ENCODE data around the gene SH2B3. TPM values are rescaled to one million over a fixed set of nuclear protein-coding genes. Genes with fewer than 3 reads are reported as not detected.

SH2B3 gene
- total and polyA plus RNA-seq, 2 experiments from 2014 or later = 8.1 to 59.3 TPM

- TF ChIP-seq REST (IDR thresholded peaks at IDR 0.05; ENCODE audit: unreplicated experiment) = no peak
- TF ChIP-seq EZH2phosphoT487 (IDR thresholded peaks at IDR 0.05; ENCODE audit: unreplicated experiment) = no peak
- TF ChIP-seq CTCF (conservative IDR thresholded peaks at IDR 0.05; ENCODE audit: low read depth in 2 of 2) = no peak
- no peak for TF ChIP-seq JUNB (IDR thresholded peaks at IDR 0.05; ENCODE audit: unreplicated experiment)
- TF ChIP-seq STAT1 (IDR thresholded peaks at IDR 0.05; ENCODE audit: unreplicated experiment) = no peak
- no peak for TF ChIP-seq CREB1 (CRISPR knock-in tag; IDR thresholded peaks at IDR 0.05; ENCODE audit: low read depth)
- TF ChIP-seq NANOG (IDR thresholded peaks at IDR 0.05; ENCODE audit: borderline replicate concordance) = no peak
- no peak for TF ChIP-seq ETS1 (IDR thresholded peaks at IDR 0.05)
Measured at GRCh38 chr12:111411185-111411764, 5.6 kb downstream of the SH2B3 start (continued).

- peaks cover 47% of the 10 kb centered on the region for H4K20me1 ChIP-seq (replicated peaks; ENCODE audit: insufficient read depth)
- 0 out of 2 replicates have a peak, but pooled peaks cover 11% of the 10 kb centered on the region for H3F3A ChIP-seq (replicated peaks; ENCODE audit: low read depth)
- TF ChIP-seq ETS1 (IDR thresholded peaks at IDR 0.05) (0 out of 2 replicates have a peak, but pooled peaks have one; percentile 14), POLR2AphosphoS5 (IDR thresholded peaks at IDR 0.05; ENCODE audit: low read depth) (no peak), ZNF331 (CRISPR knock-in tag; IDR thresholded peaks at IDR 0.05; ENCODE audit: low read depth) (no peak)
- Mint-ChIP-seq H3K27me3 (ENCODE audit: insufficient read depth, low read depth, poor library complexity) (peaks cover 18% of the 10 kb centered on the region), H3K9me3 (no peaks in the 10 kb centered on the region), H3K4me3 (peak overlapping the region; percentile 56), H3K36me3 (ENCODE audit: low read depth) (peaks cover 14% of the 10 kb centered on the region), H3K4me1 (peaks cover 71% of the 10 kb centered on the region), H3K27ac (peak overlapping the region; percentile 94)
- DNase-seq (ENCODE audit: low spot score) (peak; percentile 81), ATAC-seq (peak; percentile 78)
- peak overlapping the region; percentile 90 for H3K27ac ChIP-seq (ENCODE audit: low read depth)
- peaks cover 100% of the 10 kb centered on the region for H3K79me2 ChIP-seq (replicated peaks; ENCODE audit: insufficient read depth)
- no peaks in the 10 kb centered on the region for H3K27me3 ChIP-seq (ENCODE audit: insufficient read depth)
- peak overlapping the region; percentile 26 for H3K4me3 ChIP-seq
- no peak overlapping the region for H2AFZ ChIP-seq
- peaks cover 71% of the 10 kb centered on the region for H3K4me1 ChIP-seq (ENCODE audit: insufficient read depth)
- H3K9me2 ChIP-seq (ENCODE audit: insufficient read depth) = no peaks in the 10 kb centered on the region
- H3K4me2 ChIP-seq = peak overlapping the region; percentile 69
- no peaks in the 10 kb centered on the region for H3K36me3 ChIP-seq (ENCODE audit: insufficient read depth)
Measured at GRCh38 chr12:111412007-111412829, 6.5 kb downstream of the SH2B3 start.

Data from GM23338 (cell line).